Activated CD8-positive, alpha-beta memory T cell treated with anti-CD3 and anti-CD28 coated beads, Interleukin-2, amount 50 U/mL, for 1 hour (primary cell): ENCODE measurements around the gene LRP1B.

ENCODE experiments used
- DNase-seq: peaks from one replicate; pipeline ENCODE4 v3.0.0-alpha.2; 2020; ENCODE audit errors: extremely low read depth

LRP1B gene

GRCh38 chr2:140262908-140263307, 1867.9 kb downstream of the LRP1B start:
- DNase-seq: no peak

DNA sequence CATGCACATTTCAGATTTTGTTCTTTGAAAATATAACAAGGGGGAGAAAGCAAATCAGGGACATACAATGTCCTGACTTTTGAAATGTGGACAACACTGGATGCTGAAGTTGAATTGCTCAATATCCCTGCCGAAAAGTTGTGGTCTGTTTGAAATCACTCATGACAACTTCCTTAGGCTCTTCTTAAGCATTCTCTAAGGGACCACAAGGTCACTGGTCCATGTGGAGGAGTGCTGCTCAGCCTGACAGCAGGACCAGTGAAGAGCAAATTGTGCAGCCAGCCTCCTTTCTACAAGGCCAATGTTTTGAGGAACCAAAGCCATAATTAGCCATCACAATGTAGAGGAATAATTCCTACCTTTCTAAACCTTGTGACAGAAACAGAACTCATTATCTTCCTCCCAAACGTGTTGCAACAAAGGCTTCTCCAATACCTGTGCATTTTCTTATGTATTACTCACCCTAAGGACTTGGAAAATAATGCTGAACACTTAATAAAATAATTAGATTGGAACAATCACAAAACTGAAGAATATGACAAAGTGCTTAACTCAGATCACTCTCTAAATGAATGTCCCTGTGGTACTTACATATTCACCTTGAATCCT, 1873.0 kb downstream of the LRP1B start:
- DNase-seq: no peak

DNA sequence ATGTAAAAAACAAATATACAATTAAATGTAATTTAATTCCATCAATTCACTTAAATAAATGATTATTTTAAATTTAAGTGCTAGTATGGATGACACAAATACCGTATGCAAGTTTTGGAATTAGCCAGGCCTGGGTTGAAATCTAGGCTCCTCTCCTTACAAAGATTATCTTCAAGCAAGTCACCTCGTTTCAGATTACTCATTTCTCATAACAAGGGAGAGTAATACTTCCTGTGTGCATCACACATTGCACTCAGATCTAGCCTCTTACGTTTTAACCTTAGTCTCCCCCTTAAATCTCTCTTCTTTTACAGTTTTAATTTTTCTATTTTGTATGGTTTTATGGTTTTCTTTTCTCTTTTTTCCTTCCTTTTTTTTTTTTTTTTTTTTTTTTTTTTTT, 1874.7 kb downstream of the LRP1B start:
- DNase-seq: no peak

- DNase-seq: no peak
Measured at GRCh38 chr2:140249821-140250220, 1881.0 kb downstream of the LRP1B start.

DNA sequence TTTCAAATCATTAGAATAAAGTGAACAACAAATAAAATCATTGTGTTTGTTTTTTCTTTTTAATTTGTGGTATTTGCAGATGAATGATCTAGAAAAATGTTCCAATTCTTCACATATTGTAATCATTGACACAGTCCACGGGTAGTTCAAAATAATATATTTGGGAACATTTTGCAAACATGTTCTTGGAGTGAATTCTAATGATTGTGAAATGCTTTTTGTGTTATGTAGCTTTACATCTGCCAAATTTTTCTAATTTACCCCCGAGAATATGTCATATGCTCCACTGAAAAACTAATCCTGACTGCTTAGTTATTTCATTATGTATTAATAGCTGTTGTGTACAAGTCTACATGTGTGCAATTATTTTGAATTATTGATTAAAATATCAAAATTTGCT, 1882.2 kb downstream of the LRP1B start:
- no peak for DNase-seq

DNA sequence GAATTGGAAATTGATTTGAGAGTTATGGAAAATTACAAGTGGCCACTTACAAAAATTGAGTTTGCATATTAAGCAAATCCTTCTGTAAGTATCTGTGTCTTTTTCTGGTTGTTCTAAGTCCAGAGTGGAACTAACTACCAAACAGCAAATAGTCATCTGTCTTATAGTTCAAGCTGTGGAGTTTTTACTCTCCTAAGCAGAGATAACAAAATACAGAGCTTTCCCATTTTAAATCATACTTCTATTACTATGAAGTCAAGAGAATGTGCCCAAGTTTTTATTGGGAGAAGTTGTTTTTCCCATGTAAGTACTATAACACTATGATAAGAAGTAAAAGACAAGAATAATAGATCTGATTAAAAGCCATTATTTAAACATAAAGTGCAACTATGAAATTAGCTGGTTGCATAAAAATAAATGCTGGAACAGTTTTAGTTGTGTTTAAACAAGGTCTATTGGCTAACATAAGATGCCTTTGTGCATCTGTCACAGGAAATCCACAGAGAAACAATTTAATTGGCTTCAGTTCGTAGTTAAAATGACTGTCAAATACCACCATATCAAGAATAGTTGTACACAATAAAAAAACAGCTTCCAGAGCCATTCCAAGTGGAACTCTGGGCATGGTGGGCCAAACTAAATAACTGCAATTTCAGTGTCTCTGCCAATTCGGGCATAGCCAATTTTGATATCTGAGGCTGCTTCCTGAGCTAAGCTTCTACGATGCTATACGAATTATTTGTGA, 1883.2 kb downstream of the LRP1B start:
- DNase-seq: no peak

DNA sequence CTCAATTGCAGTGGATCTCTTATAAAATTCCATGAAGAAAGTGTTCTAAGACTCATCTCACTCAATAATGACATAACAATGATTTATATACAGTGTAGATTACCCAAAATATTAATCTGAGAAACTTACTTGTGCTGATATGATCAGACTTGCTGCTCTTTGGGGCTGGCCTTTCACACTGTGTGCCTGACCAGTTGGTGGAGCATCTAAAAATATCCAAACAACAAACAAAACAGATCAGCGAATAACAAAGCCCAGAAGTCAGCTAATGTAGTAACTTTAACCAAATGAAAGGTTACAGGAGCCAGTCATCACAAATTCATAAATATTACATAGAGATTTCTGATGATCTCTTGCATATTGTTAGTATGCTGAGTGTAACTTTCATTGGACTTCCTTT, 1883.9 kb downstream of the LRP1B start:
- no peak for DNase-seq

- DNase-seq: no peak
Measured at GRCh38 chr2:140246058-140246457, 1884.8 kb downstream of the LRP1B start.

GRCh38 chr2:140242889-140243288, 1887.9 kb downstream of the LRP1B start:
- no peak for DNase-seq

- no peak for DNase-seq
Measured at GRCh38 chr2:140234116-140234515, 1896.7 kb downstream of the LRP1B start.

DNA sequence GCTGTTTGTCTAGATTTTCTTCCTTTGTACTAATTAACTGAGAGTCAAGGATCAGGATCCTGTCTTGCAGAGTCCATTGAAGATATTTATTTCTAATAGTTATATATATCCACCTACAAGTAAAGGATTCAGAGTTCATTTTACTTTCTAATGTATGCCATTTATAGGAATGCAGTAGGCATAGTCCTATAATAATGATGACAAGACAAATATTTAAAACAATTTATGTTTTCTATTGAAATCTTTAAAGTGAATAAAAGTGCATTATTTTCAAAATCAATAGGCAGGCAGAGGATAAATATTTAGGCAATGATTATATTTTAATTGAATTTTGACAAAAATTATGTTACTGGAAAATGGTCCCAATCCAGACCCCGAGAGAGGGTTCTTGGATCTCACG, 1919.9 kb downstream of the LRP1B start:
- no peak for DNase-seq

DNA sequence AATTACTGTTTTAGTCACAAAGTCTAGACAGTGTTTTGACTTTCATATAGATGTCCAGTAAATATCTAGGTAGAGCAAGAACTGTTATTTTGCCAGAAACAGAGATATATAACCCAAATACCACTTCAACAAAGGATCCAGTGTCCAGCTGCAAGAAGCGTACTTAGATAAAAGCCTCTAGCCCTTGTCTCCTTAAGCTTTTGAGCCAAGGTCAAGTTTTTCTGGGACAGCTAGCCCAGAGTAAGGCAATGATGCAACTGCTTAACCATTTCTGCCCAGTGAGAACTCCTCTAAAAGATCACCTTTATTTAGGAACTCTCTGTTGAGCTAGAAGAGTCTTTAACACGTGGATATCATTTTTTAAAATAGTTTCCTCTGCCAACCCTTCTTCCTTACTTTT, 1925.7 kb downstream of the LRP1B start:
- DNase-seq: no peak

- DNase-seq: no peak
Measured at GRCh38 chr2:140203347-140203746, 1927.5 kb downstream of the LRP1B start.

- no peak for DNase-seq
Measured at GRCh38 chr2:140201572-140201971, 1929.2 kb downstream of the LRP1B start.

DNA sequence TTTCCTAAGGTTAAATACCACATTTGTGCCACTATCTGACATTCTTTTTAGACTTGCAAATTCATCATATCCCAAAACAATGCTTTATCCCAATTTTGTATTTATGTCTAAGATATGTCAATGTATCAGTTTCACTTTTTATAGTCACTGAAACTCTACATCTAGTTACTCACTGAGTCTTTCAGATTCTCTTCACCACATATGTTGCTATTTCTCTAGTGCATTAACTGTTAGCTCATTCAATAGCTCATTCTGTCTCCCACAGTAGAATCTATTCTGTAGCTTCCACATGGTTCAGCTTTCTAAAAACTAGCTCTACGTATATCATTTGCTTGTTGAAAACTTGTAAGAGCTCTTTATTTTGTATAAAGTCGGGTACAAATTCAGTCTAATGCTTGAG, 1930.1 kb downstream of the LRP1B start:
- DNase-seq: no peak

GRCh38 chr2:140200307-140200706, 1930.5 kb downstream of the LRP1B start:
- DNase-seq: no peak

DNA sequence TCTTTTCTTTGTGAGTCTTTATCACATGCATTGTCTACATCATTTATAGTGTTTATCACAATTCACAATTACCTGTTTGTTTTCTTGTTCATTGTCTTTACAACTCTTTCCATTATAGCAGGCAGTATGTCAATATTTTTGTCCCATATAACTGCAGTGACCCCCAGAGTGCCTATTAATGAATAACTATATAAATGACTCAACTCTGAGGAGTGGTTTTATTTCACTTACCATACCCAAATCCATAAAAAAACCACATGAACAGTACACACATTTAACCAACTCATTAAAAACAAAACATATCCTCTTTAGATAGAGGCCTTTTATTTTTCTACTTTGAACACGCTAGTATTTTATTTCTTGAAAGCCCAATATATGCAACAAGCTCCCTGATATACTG, 1931.5 kb downstream of the LRP1B start:
- no peak for DNase-seq

DNA sequence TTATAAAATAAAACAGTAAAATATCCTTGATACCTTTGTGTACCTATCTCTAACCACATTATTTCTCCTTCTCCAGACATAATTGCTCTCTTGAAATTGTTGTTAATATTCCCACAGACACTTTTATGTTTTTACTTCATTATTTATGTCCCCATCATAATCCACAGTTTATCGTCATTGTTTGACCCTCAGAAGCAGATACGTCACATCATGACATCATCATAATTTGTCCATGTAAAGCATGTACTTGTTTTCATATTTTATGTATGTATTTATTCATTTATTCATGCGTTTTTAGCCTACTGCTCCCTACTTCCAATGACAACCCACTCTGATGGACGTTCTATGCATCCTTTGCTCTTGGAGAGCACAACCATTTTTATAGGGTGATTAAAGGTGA, 1943.7 kb downstream of the LRP1B start:
- DNase-seq: no peak

DNA sequence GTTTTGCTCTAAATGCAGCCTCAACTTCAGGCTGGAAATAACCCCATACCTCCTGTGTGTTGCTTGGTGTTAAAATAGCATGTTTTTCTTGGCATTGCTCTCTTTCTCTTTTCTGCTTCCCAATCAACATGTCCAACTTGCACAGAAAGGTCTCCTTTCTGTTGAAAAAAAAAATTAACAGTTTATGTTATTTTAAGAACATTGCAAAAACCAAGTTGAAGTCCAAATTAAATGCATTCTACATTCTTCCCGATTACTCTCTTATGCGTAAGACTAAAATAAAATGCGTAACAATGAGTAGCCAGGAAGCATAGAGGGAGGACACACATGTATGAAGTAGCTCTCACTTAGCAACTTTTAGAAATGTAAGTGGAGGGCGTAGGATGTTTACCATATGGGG, 1944.5 kb downstream of the LRP1B start:
- no peak for DNase-seq

DNA sequence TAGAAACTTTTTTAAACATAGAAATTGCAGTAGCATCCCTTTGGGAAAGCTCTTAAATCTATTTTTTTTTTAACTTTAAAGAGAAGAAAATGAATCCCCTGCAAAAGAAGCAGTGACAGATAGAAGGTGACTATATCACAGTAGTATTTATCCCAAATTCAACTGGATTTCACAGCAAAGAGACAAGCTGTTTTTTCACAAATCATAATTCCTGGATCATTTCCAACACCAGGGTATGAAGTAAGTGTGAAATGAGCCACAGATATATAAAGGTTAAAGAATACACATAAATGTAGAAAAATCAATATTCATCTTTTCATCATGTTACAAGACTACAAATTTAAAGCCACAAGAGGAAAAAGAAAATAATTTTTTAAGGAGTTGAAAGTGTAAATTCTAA, 1945.7 kb downstream of the LRP1B start:
- no peak for DNase-seq

DNA sequence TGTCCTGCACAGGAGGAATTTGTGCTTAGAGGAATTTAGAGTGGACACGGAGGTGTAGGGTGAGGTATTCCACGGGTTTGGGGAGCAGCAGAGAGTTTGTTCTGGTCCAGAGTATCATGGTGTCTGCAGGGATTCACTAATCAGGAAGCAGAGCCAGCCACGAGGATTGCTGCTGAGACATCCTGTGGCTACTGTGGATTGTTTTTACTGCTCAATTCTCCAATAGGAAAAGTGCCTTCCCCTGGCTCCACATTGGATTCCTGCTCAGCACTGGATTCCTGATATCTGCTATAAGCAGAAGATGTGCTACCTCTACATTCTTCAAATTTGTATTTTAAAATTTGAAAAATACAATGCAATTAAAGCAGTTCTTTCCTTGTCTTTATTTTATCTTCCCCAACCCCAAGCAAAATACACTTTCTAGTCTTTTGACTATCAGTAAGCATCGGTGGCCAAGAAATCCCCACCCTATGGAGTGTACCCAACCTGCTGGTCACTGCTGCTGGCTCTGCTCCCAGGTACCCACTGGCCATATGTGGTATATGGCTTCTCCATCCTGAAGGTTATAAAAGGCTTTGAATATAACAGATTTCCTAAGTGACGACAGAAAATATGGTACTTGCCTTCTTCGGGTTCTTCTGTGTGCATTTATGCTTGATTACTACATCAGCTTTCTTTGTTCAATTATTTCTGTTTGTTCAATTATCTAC, 1947.6 kb downstream of the LRP1B start:
- DNase-seq: no peak
